Glomerular visceral epithelial cell (primary cell): Measurements from ENCODE around the gene HNRNPL.

ENCODE experiments used
- DNase-seq: peaks from one replicate; pipeline ENCODE4 v3.0.0-alpha.2; 2016; ENCODE audit errors: extremely low spot score

HNRNPL gene

GRCh38 chr19:38845374-38846024 lies 4.3 kb downstream of the HNRNPL start:
- no peak for DNase-seq

- no peak for DNase-seq
Measured at GRCh38 chr19:38844093-38844686, 5.6 kb downstream of the HNRNPL start.

- no peak for DNase-seq
Measured at GRCh38 chr19:38843175-38843758, 6.5 kb downstream of the HNRNPL start.

- DNase-seq: no peak
Measured at GRCh38 chr19:38842439-38843174, 7.2 kb downstream of the HNRNPL start.

- DNase-seq: no peak
Measured at GRCh38 chr19:38841787-38842438, 7.9 kb downstream of the HNRNPL start.

- no peak for DNase-seq
Measured at GRCh38 chr19:38841180-38841766, 8.5 kb downstream of the HNRNPL start.

GRCh38 chr19:38840583-38840968 lies 9.2 kb downstream of the HNRNPL start:
- DNase-seq: no peak

- no peak for DNase-seq
Measured at GRCh38 chr19:38839816-38840582, 9.8 kb downstream of the HNRNPL start.

- DNase-seq: no peak
Measured at GRCh38 chr19:38838986-38839761, 10.6 kb downstream of the HNRNPL start.

GRCh38 chr19:38838208-38838985 lies 11.4 kb downstream of the HNRNPL start:
- DNase-seq: no peak

- no peak for DNase-seq
Measured at GRCh38 chr19:38837656-38838121, 12.1 kb downstream of the HNRNPL start.

GRCh38 chr19:38836983-38837626 lies 12.7 kb downstream of the HNRNPL start:
- no peak for DNase-seq

- DNase-seq: no peak
Measured at GRCh38 chr19:38836159-38836982, 13.4 kb downstream of the HNRNPL start.

- DNase-seq: no peak
Measured at GRCh38 chr19:38834590-38834989, 15.2 kb downstream of the HNRNPL start.

GRCh38 chr19:38834104-38834490 lies 15.7 kb downstream of the HNRNPL start:
- DNase-seq: no peak

- no peak for DNase-seq
Measured at GRCh38 chr19:38833092-38833425, 16.7 kb downstream of the HNRNPL start.

GRCh38 chr19:38831142-38831605 lies 18.6 kb downstream of the HNRNPL start:
- DNase-seq: peak; percentile 97
